Activated CD8-positive, alpha-beta T cell treated with anti-CD3 and anti-CD28 coated beads for 36 hours (primary cell): ENCODE results near the gene CD34. TPM values are rescaled to one million over a fixed set of nuclear protein-coding genes. Genes with fewer than 3 reads are reported as not detected.

Experiments
- ATAC-seq: fragments of 200-7000 bp; cut with Tn5 transposase; one replicate; pipeline ENCODE4 v1.10.0; 2021; ENCODE audit warnings: mild to moderate bottlenecking, moderate library complexity
- CTCF ChIA-PET: fragments of 350-600 bp; sonication (Branson Sonifier 250); formaldehyde crosslinking; loops from one replicate; lab custom pipeline; 2021; ENCODE audit warnings: antibody characterized with exemption; lab: Charles Lee
- POLR2A ChIA-PET: fragments of 350-600 bp; sonication (Branson Sonifier 250); formaldehyde crosslinking; loops from one replicate; lab custom pipeline; 2021; ENCODE audit warnings: antibody characterized with exemption; lab: Charles Lee
- DNase-seq: peaks from one replicate; pipeline ENCODE4 v3.0.0-alpha.2; 2020
- H3K27ac Mint-ChIP-seq: one replicate; pipeline ENCODE4 v1.8.0; 2021; ENCODE audit warnings: mild to moderate bottlenecking, mixed read lengths
- H3K27me3 Mint-ChIP-seq: one replicate; pipeline ENCODE4 v1.8.0; 2021; ENCODE audit warnings: mixed read lengths
- H3K36me3 Mint-ChIP-seq: one replicate; pipeline ENCODE4 v1.8.0; 2021; ENCODE audit warnings: low read depth, mixed read lengths
- H3K4me1 Mint-ChIP-seq: one replicate; pipeline ENCODE4 v1.8.0; 2021; ENCODE audit warnings: low read depth, mixed read lengths
- H3K4me3 Mint-ChIP-seq: one replicate; pipeline ENCODE4 v1.8.0; 2021; ENCODE audit warnings: mild to moderate bottlenecking, moderate library complexity, mixed read lengths
- H3K9me3 Mint-ChIP-seq: one replicate; pipeline ENCODE4 v1.8.0; 2021; ENCODE audit warnings: mixed read lengths
- CTCF ChIP-seq: fragments of 200-600 bp; IDR thresholded peaks from one replicate; pipeline ENCODE4 v1.8.0; 2022; ENCODE audit warnings: antibody characterized with exemption, mild to moderate bottlenecking
- intact Hi-C: fragments of 100-400 bp; cut with micrococcal nuclease; formaldehyde crosslinking; loops from one replicate; pipeline ENCODE4 v1.10.0; 2022
- total RNA-seq, 2 experiments: library from RNA; stranded (reverse); gene quantifications; one replicate each; pipeline ENCODE4 v1.2.3, GENCODE V29; 2021

Gene CD34
- total RNA-seq, 2 experiments from 2014 or later, result 0.04 to 0.05 TPM

- ATAC-seq (no peak), DNase-seq (no peak)
- Mint-ChIP-seq H3K9me3 (no peaks in the 10 kb centered on the region), H3K27me3 (peaks cover 46% of the 10 kb centered on the region), H3K36me3 (no peaks in the 10 kb centered on the region), H3K4me1 (peaks cover 12% of the 10 kb centered on the region), H3K27ac (no peak overlapping the region), H3K4me3 (no peak overlapping the region)
- ChIA-PET POLR2A (no interaction called here), CTCF (interaction anchor here (1.1 to 1.7 kb wide), 5 partner anchors 27 to 52 kb away, joined by 3 to 6 read pairs (median 4); no protein-coding TSS in a partner anchor)
- intact Hi-C loops, result no loop called here
- no peak for TF ChIP-seq CTCF
Measured at GRCh38 chr1:207911856-207912760, 1.2 kb upstream of the CD34 start.

GRCh38 chr1:207909687-207910086, 1.2 kb downstream of the CD34 start:
- H3K27me3 Mint-ChIP-seq, result peaks cover 44% of the 10 kb centered on the region
- no peak for ATAC-seq
- no peak for DNase-seq
- intact Hi-C loops, result no loop called here
- H3K4me3 Mint-ChIP-seq, result no peak overlapping the region
- H3K4me1 Mint-ChIP-seq, result peaks cover 13% of the 10 kb centered on the region
- POLR2A ChIA-PET, result interaction anchor here (1.3 to 1.7 kb wide), 2 partner anchors 53 to 90 kb away, joined by 3 read pairs; no protein-coding TSS in a partner anchor
- H3K36me3 Mint-ChIP-seq, result no peaks in the 10 kb centered on the region
- CTCF ChIA-PET, result interaction anchor here (1.1 to 3.4 kb wide), 6 partner anchors 14 to 113 kb away, joined by 3 to 25 read pairs (median 4); no protein-coding TSS in a partner anchor
- H3K9me3 Mint-ChIP-seq, result no peaks in the 10 kb centered on the region
- TF ChIP-seq CTCF, result no peak
- H3K27ac Mint-ChIP-seq, result no peak overlapping the region

DNA sequence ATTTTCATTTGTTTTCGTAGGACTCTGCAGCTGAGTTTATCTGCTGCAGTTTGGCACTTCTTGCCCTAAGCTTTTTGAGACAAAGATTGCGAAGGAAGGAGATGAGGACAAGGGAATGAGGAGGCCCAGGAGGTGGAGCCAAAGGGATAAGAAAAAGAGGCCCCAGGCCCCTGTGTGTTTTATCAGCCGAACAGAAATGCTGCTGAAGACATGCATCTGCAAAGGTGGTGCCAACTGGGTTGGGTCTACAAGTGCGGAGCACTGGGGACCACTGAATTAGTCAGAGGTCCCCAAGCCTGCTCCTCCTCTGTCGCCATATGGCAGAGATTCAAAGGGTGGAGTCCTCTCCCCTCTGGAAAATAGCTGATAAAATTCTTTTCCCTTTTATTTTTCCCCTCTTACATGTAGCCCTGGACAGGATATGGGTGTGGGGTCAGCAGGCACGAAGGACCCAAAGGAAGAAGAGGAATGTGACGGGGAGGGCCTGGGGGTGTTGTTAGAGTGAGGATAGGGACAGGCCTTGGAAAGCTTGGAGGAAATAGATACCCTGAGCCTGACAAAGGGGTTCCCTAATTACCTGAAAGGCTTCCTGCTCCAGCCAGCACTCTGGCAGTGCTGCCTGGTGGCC, 2.7 kb downstream of the CD34 start:
- ATAC-seq (no peak), DNase-seq (no peak)
- POLR2A ChIA-PET, result interaction anchor here (1.3 kb wide), 1 partner anchor 89 kb away, joined by 3 read pairs; no protein-coding TSS in a partner anchor
- no peaks in the 10 kb centered on the region for H3K36me3 Mint-ChIP-seq
- no peak overlapping the region for H3K4me3 Mint-ChIP-seq
- no peaks in the 10 kb centered on the region for H3K9me3 Mint-ChIP-seq
- no peak for TF ChIP-seq CTCF
- no peak overlapping the region for H3K27ac Mint-ChIP-seq
- intact Hi-C loops, result no loop called here
- peaks cover 24% of the 10 kb centered on the region for H3K4me1 Mint-ChIP-seq
- CTCF ChIA-PET, result interaction anchor here (0.9 to 3.4 kb wide), 5 partner anchors 23 to 114 kb away, joined by 4 to 25 read pairs (median 5); no protein-coding TSS in a partner anchor
- peaks cover 42% of the 10 kb centered on the region for H3K27me3 Mint-ChIP-seq

DNA sequence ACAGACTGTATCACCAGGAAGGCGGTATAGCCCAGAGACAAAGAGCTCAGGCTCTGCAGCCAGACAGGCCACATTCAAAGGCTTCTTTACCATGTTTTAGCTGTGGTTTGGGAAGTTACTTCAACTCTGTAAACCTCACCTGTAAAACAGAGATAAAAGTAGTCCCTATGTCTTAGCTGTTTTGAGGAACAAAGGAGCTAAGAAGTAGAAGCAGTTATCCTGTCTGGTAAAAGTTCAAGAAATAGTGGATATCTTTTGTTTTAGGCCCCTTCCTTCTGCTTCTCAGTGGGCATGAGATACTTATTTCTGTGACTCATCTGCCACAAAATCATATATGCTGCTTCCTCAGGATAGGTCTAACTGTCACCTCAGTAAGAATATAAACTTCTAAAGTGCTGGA, 6.5 kb downstream of the CD34 start:
- ATAC-seq (peak; percentile 69), DNase-seq (no peak)
- no peak overlapping the region for H3K27ac Mint-ChIP-seq
- no peaks in the 10 kb centered on the region for H3K9me3 Mint-ChIP-seq
- no peak for TF ChIP-seq CTCF
- H3K27me3 Mint-ChIP-seq, result peaks cover 9% of the 10 kb centered on the region
- no peaks in the 10 kb centered on the region for H3K36me3 Mint-ChIP-seq
- CTCF ChIA-PET, result interaction anchor here (0.9 to 3.7 kb wide), 3 partner anchors 19 to 75 kb away, joined by 3 to 18 read pairs (median 7); no protein-coding TSS in a partner anchor
- intact Hi-C loops, result loop anchor here (5.0 kb wide), 1 partner anchor 58 kb away; no protein-coding TSS in a partner anchor
- H3K4me3 Mint-ChIP-seq, result no peak overlapping the region
- H3K4me1 Mint-ChIP-seq, result peaks cover 18% of the 10 kb centered on the region
- POLR2A ChIA-PET, result no interaction called here
